NCI-H2081 treated with DMSO at 0.1 percent for 48 hours (cell line): Measurements from ENCODE around the gene ETFA.

ENCODE experiments used
- DNase-seq: peaks from one replicate; lab custom pipeline; 2025; lab: John Stamatoyannopoulos, UW

The ETFA gene

DNA sequence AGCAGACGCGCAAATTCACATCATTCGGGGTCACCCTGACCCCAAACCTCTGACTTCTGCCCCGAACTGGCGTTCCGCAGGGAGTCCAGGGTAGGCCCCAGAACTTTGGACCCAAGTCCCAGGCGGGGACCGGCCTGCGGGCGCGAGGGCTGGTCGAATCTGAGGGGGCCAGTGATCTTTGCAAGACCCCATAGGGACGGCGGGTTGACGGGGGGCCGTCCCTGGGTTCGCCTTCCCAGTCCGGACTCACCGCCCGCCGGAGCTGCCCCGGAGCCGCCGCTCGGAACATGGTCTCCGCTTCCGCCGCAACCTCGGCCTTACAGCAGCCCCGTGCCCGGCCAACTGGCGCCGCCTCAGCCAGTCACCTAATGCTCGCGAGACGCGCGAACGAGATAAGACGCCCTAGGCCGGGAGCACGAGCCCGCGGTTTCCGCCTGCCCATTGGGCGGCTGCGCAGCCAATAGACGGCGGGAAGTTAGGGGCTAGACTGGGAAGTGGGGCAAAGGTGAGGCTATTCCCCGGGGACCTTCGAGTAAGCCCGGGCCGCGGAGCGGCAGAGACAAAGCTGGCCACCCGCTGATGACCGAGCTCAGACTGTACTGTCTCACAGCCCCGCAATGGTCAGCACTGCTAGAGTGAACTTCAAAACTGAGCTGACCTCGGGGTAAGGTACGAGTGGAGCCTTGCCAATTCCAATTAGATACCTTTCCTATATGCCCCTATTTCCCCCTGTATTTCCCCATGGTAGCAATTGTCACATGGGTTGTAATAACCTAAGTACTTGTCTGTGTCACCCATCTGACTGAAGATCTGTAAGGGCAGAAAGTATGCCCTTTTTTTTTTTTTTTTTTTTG lies at the start of gene ETFA:
Gene ETFA, minus strand, starts transcription at position 370 of the 854 bp plus-strand sequence. Its CDS starts 81 bp downstream, at position 289.
- DNase-seq, result peak; percentile 86

DNA sequence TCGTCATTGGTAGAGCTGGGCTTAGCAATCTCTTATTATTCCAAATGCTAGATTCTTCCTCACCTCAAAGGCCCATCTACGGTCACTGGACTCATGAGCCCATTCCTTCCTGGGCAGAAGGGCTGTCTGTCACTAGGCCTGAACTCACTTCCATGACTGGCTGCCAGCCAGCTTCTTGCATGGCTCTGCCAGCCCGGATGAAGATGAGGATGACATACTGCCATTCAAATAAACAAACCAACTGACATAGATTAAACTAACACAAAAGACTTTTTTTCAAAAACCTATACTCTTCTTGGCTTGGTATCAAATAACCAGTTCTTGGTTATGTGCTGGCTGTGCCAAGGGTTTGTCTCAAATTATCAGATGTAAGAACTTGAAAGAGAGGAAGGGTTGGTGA lies 49.1 kb upstream of the ETFA start:
- no peak for DNase-seq

DNA sequence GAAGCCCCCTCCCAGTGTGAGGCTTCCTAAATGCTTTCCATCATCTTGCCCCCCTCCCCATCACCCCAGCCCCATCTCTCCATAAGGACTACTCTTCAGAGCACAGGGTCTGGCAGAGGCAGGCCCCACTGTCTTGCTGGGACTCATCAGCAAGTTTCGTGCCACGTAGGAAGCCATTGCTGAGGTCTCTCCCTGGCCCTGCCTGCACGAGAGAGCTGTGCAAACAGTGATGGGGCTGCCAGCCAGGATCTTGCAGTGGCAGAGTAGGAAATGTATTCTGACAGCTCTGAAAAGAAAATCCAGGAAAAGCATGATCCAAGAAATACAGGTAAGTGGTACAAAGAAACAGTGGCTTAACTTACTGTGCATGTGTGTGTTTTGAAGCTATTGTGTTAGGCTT lies 47.9 kb upstream of the ETFA start:
- no peak for DNase-seq

DNA sequence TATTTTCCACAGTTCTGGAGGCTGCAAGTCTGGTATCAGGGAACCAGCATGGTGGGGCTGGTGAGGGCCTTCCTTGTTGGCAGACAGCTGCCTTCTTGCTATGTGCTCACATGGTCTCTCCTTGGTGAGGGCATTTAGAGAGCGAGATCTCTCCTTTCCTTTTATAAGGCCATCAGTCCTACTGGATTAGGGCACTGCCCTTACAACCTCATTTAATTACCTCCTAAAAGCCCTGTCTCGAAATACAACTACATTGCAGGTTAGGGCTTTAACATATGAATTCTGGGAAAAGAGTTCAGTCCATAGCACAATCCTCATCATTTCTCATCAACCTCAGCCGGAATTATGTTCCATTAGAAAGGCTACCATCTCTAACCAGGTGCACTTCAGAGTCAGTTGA lies 47.2 kb upstream of the ETFA start:
- DNase-seq, result no peak

DNA sequence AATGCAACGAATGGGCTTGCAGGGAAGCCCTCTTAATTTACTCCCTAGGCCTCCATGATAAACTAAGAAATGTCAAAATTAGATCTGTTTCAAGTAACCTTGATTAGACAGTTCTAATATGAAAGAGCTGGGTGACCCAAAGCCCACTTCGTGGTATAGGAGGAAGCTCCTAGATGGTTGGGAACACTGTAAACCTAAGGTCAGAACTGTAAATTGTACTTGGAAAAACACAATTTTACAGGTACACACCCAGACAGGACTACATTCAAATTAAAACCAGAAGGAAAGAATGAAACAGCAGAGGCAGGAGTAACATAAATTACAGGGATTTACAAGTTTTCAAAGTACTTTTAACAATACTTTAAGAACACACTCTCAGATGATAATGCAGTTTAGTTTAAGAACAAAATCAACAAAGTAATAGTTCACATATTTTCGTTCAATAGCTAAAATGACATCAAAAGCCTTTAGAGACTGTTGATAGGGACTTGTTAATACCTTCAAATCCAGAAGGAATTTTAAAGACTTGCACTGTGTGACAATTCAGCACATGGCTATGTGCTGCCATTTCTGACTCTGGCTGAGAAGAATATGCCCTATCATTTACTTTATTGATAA lies 43.7 kb upstream of the ETFA start:
- DNase-seq, result no peak

DNA sequence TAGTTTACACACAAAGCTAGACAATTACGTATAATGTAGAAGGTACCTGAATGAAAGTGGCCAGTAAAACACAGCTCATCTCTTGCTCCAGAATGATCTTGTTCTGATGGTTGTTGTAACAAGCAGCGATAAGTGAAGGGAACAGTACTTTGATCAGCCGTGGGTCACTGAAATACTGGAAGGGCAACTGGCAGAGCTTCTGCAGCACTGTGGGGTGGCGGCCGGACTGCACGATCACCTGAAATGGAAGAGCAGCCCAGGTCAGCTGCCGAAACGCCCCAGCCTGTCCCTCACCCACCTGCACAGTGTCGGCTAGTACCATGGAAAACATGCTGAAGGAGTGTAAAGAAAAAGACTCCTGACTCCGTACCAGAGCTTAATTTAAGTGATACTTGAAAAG lies 42.6 kb upstream of the ETFA start:
- no peak for DNase-seq

DNA sequence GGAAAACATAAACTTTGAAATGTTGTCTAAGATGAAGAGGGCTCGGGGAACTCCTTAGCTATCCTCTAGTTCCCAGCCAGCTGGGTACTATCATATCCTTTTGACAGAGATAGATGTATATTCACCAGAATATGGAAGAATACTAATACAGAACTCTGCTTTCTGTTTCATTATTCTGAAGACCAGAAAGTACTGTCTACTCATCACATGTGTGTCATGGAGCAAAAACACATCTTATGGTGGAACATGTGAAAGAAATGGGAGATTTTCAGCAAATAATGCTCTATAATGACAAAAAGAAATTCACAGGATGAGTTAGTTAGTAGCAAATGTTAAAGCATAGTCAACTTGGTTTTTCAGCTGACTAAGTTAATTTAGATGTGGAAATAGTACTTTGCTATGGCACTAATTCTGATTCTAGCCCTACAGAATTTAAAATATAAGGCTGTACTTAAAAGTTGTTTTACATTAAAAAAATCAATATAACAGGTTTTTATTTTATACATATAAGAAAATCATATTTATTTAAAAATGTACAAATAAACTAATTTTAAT lies 41.8 kb upstream of the ETFA start:
- DNase-seq, result no peak

DNA sequence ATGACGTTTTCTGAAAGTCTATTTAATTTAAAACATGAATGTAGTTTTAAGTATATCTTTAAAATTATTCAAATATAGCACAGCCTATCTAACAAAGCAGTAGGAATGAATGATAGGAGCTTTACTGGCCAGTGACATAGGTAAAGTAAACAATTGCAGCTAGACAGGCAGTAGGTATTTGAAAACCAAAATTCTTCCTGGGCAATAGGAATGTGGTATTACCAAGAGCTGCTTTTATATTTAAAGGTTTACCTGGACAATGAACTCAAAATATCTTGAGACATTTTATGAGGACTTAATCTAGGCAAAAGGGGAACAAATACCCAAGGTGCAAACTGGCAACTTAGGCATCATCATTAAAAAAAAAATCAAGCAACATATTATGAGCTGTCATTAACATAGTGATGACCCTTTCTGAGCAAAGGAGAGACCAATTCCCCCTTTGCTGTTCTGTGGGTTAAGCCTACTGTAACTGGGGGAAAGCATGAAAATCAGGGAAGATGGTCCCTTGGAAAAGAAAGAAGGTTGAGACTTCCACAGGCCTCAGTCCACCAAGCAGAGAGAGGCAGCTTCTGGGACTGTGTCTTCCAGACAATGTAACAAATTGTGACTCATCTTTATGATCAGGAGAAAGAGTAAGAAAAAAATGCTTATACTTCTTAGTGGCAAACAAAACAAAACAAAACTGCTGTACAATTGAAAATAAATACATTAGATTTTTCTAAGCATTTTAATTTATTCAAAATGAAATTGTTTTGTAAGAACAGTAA lies 38.2 kb upstream of the ETFA start:
- DNase-seq, result no peak

DNA sequence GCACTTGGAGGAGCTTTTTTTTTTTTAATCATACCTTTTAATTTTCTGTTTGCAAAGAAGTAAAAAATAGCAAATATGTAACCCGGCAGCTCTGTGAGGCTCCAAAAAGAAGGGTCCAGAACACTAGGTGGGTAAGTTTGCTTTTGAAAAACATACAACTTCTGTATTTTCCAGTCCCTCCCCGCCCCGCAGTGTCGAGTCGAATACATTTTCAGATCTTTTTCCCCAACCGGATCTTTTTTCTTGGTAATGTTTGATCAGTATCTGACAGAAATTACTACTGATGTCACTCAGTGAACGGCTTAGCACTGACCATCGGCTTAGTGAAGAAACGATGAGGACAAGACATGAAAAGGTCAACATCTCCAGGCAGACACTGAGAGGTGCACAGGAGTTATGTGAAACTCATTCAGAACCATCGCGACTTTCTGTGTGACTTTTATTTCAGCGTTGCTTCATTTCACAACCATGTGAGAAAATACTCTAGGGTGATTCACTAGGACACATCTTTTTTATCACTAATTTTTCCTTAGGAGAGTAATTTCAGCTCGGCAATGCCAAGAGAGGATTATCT lies 36.3 kb upstream of the ETFA start:
- no peak for DNase-seq

DNA sequence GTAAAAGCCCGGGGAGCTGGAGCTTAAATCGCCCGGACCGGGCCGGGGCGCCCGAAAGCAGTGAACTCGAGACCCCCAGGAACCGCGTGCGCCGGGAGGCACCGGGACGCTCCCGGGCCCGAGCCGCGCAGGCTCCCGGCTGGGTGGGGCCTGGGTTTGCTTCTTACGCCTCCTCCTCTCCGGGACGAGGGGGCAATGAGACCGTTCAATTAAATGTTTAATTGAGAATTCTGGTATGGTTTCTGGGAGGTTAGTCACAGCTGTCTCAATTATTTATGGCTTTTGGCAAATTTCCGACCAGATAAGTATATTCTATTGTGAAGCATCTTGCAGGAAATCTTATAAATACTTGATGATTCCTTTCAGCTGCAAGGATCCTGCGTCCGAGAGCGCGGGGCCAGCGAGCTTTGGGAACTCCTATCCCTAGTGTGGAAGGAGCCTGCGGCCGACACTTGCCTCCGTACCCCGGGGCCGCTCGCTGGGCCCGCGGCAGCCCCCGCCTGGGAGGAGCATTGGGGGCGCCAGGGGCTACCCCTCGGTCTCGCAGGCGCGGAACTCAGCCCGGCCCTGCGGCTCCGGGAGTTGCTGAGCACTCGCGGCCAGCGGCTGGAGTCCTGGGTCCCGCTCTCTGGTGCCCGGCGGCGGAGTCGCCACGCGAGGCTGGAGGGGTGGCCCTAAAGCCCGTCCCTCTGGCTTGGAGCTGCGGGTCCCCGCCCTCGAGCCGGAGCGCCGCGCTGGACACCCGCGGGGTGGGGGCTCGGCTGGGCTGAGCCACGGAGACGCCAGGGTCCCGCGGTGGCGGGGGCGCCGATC lies 35.6 kb upstream of the ETFA start:
- DNase-seq, result no peak

DNA sequence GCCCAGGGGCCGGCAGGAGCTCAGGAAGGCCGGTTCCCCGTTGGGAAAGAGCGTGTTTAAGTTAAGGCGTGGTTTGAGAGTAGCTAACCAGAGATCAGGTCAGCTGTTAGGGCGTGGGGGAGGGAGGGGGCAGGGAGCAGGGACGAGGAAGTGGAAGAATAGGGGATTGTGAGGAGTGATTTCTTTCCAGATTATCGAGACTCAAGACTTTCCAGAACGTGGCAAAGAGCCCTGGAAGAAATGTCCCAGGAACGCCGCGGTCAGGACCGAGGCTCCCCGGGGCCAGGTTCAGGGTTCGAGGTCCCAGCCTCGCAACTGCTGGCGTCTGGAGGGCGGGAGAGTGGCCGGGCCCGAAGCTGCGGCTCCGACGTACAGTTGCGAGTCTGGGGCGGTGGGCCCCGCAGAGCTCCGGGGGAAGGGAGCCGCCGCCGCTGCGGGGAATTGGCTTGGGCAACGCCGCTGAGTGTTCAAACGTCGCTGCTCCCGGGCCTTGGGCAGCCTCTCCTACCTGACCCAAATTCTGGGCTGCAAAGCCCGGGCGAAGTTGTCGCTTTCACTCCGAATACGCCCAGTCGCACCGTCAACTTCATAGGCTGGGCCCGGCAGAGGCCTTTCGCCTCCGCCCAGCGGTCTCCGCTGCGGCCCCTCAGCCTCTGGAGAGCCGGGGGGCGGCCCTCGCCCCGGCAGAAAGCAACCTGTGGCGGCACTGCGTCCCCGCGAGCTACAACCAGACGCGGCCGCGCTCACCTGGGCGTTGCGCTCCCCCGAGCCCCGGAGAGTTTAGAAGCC lies 34.8 kb upstream of the ETFA start:
- DNase-seq, result no peak

DNA sequence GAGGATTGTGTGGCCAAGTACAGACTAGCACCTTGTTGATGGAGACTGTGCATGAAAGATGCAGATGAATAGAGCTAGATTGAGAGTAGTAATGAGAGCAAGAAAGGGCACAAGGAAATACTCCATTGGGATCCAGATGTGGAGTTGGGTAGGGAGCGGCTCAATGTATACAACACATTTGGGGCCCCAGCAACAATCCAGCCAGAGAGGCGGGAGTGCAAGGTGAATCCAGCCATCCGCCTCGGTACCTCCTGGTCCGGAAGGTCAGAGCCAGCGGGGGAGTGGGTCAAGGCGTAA lies 34.3 kb upstream of the ETFA start:
- DNase-seq, result no peak

DNA sequence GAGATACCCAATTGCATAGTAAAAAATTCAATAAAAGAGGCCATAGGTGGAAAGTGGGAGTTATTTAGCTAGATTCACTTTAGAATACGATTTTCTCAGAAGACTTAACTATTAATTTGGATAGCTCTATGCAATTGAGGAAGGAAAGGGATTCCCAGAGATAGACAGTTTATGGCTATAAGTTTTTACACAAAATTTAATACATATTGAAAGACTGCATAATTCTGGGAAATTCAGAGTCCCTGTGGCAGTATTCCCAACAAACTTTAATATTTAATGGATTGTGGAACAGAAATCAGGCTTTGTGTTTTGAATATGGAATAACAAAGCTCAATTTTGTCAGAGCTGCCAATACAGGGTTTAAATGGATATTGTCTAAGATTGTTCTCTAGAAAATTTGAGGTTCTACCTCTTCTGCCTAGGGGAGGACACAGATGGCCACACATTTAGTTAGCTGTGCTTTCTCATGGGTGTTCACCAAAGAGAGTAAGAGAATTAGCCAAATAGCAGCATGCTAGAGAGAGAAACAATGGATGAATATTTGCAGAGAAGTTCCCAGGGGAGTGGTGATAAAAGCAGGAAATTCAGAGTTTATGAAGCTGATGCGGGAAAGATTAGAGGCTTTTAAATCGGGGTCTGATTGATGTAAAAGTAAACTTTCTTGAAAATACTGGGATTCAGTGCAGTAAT lies 33.8 kb upstream of the ETFA start:
- no peak for DNase-seq

DNA sequence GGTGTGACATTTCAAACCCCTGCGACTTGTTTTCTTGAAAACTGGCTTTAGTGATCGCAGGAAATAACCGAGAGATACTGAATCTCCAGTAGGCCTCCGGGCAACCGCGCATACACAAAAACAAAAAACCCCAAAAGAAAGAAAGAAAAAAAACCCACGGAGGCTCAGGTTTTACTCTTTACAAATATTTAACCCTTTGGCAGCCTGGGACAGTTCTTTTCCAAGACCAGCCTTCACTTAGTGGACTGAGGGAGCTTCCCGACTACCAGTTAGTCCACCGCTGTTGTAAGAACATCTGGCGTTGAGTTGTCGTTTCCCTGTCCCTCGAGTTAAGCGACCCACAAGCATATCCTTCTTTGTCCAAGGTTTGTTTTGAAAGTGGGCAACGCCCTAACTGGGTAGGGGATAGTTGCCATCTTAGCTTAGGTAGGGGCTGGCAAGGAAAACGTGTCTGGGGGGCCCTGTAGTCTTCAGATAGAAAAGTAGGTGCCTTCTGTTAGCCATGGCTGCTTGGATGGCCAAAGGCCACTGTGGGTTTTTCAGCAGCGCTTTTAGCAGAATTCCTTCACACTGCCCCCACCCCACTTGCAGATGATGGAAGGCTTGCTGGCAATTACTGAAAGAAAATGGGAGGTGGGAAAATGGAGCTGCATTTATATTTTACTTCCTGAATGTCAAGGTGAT lies 32.2 kb upstream of the ETFA start:
- no peak for DNase-seq

DNA sequence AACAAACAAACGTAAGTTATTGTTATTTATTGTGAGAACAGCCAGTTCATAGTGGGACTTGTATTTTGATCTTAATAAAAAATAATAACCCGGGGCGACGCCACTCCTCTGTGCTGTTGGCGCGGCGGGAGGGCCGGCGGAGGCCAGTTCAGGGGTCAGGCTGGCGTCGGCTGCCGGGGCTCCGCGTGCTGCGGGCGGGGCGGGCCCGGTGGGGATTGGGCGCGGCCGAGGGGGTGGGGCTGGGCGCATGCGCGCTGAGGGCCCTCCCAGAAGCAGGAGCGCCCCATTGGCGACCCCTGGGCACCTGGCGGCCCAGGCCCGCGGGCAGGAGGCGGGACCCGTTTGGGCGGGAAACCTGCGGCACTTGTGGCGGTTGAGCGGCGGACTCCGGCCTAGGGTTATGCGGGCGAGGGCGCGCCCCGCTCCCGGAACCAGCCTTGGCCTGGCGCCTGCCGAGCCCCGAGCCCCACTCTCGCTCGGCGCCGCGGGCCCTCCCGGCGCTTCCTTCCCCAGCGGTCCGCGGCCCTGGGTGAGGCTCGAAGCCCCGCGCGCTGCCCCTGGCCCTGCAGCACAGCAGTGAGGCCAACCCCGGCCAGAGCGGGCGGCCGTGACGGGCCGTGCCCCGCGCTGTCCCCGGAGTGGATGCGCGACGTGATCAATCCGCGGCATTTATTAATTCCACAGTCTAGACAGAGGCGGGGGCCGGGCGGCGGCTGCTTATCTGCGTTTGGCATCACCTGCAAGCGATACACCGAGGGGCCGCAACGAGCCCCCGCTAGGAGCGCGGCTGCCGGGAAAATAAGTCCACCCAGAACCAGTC lies 31.3 kb upstream of the ETFA start:
- DNase-seq, result no peak

DNA sequence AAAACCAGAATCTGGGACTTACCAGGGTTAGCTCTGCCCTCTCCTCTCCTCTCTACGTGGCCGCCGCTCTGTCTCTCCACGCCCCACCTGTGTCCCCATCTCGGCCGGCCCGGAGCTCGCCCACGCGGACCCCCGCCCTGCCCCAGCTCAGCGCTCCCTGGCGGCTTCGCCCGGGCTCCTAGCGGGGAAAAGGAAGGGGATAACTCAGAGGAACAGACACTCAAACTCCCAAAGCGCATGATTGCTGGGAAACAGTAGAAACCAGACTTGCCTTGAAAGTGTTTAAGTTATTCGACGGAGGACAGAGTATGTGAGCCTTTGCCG lies 30.8 kb upstream of the ETFA start:
- no peak for DNase-seq

DNA sequence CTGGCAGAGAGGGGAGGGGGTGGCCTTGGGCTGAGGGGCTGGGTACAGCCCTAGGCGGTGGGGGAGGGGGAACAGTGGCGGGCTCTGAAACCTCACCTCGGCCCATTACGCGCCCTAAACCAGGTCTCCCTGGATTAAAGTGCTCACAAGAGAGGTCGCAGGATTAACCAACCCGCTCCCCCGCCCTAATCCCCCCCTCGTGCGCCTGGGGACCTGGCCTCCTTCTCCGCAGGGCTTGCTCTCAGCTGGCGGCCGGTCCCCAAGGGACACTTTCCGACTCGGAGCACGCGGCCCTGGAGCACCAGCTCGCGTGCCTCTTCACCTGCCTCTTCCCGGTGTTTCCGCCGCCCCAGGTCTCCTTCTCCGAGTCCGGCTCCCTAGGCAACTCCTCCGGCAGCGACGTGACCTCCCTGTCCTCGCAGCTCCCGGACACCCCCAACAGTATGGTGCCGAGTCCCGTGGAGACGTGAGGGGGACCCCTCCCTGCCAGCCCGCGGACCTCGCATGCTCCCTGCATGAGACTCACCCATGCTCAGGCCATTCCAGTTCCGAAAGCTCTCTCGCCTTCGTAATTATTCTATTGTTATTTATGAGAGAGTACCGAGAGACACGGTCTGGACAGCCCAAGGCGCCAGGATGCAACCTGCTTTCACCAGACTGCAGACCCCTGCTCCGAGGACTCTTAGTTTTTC lies 30.2 kb upstream of the ETFA start:
- no peak for DNase-seq

DNA sequence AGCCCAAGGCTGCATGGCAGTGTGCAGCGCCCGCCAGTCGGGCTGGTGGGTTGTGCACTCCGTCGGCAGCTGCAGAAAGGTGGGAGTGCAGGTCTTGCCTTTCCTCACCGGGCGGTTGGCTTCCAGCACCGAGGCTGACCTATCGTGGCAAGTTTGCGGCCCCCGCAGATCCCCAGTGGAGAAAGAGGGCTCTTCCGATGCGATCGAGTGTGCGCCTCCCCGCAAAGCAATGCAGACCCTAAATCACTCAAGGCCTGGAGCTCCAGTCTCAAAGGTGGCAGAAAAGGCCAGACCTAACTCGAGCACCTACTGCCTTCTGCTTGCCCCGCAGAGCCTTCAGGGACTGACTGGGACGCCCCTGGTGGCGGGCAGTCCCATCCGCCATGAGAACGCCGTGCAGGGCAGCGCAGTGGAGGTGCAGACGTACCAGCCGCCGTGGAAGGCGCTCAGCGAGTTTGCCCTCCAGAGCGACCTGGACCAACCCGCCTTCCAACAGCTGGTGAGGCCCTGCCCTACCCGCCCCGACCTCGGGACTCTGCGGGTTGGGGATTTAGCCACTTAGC lies 29.6 kb upstream of the ETFA start:
- no peak for DNase-seq
